Left hindlimb (tissue), 1 donor: ENCODE measurements around the gene ZNF366.
A peak's percentile ranks its signal among the peaks of the same experiment; 100 is the strongest.
"Not testable (repeated sequence)": the region's sequence is repeated elsewhere in the genome, so short reads cannot be mapped to it uniquely, and the experiment has no call there.

Experiments used
- DNase-seq: peaks from one replicate; pipeline ENCODE4 v3.0.0-alpha.2; 2018

Gene ZNF366

DNA sequence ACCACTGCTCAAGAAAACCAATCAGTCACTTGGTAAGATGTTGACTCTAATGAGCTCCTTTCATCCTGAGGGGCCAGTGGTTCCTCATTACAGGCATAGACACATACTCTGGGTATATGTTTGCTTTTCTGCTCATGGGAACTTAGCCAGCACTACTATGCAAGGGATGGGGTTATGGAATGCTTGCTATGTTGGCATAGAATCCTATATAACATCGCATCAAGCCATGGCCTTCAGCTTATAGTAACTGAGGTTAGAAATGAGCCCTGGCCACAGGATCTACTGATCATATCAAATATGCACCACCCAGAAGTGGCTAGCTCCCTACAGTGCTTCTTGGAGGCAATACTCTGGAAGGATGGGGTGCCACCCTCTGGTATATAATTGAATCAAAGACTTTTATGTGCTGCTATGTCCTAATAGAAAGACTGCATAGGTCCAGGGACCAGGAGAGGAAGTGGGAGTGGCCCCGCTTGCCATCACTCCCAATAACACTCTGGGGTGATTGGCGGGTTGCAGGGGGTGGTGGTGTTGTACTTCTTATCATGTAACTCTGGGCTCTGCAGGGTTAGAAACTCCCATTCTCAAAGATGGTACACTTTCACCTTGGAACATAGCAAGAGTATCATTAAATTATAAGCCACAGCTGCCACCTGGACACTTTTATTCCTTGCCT is 70.3 kb downstream of the ZNF366 start:
- no peak for DNase-seq

DNA sequence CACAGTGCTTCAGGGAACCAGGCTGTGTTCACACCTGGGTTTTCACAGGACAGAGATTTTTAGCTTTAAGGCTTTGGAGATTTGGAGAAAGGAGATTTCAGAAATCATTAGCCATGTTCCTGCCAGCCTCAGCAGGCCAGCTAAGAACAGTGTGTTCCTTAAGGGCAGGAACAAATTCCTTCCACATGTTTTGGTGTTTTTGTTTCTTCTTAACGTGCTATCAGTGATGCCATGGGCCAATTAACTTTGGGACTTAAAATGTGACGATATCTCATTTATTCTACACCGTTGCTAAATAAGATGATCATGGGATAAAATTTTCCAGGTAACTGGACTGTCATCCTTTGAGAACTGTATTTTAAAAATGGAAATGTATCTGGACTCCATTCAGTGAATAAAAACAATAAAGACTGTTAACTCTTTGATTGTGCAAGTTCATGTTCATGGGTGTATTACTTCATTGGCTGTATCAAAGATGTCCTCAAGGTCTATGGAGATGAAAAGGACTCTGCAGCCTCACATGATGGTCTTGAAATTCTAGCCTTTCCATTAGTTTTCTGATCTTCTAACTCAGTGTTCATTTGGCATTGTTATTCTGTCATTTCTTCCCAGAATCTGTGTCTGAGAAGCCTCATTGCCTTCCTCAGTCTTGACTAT is 72.3 kb downstream of the ZNF366 start:
- no peak for DNase-seq

- no peak for DNase-seq
These were observed 73.0 kb downstream of the ZNF366 start for GRCh38 chr5:72434056-72434780.

GRCh38 chr5:72433522-72433921 is 73.7 kb downstream of the ZNF366 start:
- DNase-seq: no peak

- DNase-seq: no peak
These were observed 78.5 kb downstream of the ZNF366 start for GRCh38 chr5:72428669-72429068.

GRCh38 chr5:72427488-72428437 is 79.4 kb downstream of the ZNF366 start:
- DNase-seq: peak; percentile 72

DNA sequence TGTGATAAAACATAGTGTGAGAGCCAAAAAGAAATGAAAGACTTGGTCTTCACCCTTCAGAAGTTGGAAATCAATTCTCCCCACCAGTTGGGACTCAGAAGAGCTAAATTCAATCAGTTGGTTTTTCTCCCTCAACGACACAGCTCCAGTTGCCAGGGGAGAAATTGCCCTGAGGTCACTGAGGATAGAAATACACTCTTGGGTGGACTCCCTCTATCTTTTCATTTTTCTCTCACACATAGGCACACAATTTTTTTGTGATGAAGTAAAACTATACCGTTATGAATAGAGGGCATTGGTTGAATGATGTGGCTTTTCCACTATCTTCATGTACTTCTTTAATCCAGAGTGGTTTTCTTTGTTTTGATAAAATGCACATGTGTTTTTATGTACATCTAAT is 80.2 kb downstream of the ZNF366 start:
- no peak for DNase-seq

- DNase-seq: no peak
These were observed 81.2 kb downstream of the ZNF366 start for GRCh38 chr5:72426019-72426418.

GRCh38 chr5:72418271-72418670 is 88.9 kb downstream of the ZNF366 start:
- DNase-seq: no peak

DNA sequence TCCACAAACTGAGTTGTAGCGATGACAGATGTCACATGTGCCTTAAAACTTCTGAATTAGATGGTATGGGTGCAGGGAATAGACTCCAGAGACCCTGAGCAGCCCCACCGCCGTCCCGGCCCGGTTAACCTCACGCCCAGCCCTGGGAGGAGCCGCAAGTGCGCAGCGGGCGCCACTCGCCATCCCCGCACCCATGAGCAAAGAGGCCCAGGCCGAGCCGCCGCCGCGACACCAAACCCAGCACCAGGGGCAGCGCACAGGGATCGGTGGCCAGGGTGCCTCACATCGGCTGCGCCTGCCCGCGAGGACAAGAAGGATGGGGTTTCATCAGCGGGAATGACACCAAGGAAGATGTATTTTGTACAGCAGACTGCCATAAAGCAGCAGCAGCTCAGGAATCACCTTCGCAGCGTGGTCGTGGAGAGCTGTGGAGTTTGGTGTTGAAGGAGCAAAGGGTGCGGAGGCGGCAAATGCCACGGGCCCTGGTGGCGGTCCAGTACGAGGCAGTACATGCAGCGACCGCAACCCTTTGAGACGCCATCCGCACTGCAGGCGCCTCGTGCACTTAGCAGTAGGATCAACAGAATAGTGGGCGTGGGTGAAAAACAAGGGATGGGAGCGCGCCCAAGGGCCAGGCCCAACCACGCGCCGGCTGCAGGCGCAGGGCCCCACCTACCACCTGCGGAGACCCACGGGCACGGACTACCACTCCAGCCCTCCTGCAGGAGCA is 89.7 kb downstream of the ZNF366 start:
- DNase-seq: no peak

DNA sequence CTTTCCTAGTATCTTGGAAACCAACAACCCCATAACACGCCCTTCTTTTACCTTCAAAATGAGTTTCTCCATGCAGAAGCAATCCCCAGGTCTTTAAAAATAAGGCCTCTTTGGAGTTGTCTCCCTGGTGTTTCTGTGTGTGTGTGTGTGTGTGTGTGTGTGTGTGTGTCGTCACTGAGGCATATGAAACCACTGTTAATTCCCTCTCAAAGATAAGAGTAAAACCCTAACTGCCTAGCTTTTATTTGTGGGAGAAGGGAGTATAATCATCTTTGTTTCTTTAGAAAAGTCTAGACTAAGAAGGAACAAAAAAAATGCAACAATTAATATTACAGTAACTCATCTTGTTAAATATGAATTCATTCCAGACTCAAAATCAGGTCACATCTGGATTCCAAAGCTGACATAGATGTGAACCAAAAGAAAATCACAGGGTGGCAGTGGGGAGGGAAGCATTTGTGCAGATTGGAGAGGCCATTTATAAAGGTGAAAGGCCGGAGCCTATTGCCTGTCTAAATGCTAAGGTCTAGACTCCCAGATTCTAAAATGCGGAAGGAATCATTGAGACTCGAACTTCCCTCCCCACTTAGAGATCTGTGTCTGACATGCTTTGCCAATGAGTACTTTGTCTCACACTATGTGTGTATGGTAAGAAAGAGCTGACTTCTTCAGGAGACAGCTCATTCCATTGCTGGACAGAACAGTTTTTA is 91.4 kb downstream of the ZNF366 start:
- no peak for DNase-seq

DNA sequence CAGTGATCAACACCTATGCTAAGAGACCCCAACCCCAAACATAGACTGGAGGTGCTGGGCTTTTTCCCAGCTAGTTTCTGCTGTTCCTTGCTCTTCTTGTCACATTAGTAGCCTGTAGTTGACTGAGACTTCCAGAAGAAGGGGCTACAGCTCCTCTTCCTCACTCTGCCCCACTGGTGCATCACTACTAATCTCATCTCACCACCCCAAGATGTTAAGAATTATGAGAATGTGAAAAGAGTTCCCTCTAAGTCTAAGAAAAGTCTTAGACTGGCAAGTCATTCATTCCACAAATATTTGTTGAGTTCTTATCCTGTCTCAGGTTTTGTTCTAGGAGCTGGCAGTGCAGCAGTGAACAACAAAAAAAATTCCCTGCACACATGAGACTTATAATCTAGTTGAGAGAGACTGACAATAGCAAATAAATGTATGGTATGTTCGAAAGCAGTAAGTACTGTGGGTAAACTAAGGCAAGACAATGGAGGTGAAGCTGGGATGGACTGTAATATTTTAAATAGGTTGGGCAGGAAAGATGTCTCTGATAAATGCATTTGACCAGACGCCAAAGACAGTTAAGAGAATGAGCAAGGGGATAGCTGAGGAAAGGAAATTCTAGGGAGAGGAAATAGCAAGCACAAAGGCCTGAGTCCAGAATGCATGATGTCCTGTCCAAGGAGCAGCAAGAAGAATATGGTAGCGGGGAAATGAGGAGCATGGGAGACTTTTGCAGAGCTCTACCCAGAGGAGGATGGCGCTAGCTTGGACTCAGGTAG is 94.7 kb downstream of the ZNF366 start:
- DNase-seq: no peak

GRCh38 chr5:72410688-72411295 is 96.4 kb downstream of the ZNF366 start:
- no peak for DNase-seq

GRCh38 chr5:72408603-72409002 is 98.6 kb downstream of the ZNF366 start:
- no peak for DNase-seq

- DNase-seq: no peak
These were observed 99.1 kb downstream of the ZNF366 start for GRCh38 chr5:72408127-72408526.

GRCh38 chr5:72407541-72407940 is 99.7 kb downstream of the ZNF366 start:
- DNase-seq: no peak

DNA sequence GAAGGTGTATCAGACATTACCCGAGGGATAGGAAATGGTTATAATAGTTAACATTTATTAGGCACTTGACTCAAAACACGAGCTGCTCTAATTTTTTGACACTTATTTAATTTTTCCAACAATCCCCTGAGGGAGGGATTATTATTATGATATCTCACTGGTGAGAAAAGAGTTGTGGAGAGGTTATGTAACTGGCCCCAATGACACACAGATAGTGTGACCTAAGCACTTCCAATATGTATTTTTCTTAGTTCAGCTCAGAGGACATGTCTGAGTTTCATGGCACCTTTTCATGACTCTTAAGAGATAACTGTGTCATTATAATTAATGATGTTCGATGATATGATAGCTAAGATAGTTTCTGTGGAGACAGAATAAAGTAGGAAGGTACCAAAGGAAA is 100.1 kb downstream of the ZNF366 start:
- DNase-seq: no peak

DNA sequence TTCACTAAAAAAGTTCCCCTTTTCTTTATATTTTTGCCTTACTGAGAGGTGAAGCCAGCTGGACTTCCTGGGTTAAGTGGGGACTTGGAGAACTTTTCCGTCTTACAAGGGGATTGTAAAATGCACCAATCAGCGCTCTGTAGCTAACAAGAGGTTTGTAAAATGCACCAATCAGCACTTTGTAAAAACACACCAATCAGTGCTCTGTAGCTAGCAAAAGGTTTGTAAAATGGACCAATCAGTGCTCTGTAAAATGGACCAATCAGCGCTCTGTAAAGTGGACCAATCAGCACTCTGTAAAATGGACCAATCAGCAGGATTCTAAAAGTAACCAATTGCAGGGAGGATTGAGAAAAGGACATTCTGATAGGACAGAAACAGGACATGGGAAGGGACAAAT is 102.4 kb downstream of the ZNF366 start:
- not testable (repeated sequence) for DNase-seq

DNA sequence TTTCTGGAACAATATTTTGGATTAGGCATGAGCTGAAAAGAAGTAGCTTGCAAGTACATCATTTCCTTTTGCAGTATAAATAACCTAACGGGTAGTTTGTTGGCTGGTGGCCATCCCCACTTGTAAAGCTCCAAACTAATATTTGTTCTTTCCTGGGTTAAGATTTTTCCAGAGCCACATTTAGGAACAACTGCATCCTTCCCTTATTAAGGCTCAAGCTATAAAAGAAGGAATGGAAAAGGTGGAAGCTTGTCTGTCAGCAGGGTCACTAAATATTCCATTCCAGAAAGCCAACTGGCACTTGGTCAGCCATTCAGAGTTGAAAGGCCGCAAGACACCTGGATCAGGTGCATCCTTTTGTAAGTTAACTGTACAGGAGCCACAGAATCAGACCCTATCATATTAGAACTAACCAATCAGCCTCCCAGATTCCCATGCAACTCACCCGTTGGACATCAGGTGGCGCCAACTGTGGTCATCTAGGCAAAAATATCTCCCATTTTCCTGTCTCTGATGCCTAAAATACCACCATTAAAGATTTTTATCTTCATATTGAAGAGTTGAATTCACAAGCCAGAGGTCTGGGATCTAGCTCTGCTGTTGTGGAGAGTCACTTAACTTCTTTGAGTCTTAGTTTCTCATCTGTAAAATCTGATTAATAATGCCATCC is 104.1 kb downstream of the ZNF366 start:
- DNase-seq: no peak
